ENCODE measurements around the gene NXPH1. TPM values are rescaled to one million over a fixed set of nuclear protein-coding genes. Genes with fewer than 3 reads are reported as not detected.

NXPH1 gene
- total RNA-seq, 1 donor from 2014 or later = not detected

- Histone ChIP-seq H3K4me3 (peak overlapping the region; percentile 41), H3F3A (ENCODE audit: low read depth) (peaks cover 11% of the 10 kb centered on the region), H3K9ac (no peak overlapping the region), H3K27me3 (peaks cover 100% of the 10 kb centered on the region), H3K9me3 (ENCODE audit: low read depth) (no peaks in the 10 kb centered on the region), H3K4me1 (peaks cover 26% of the 10 kb centered on the region), H2AFZ (replicated peaks) (no peak overlapping the region), H3K79me2 (ENCODE audit: low read depth) (no peaks in the 10 kb centered on the region), H3K36me3 (no peaks in the 10 kb centered on the region), H3K27ac (no peak overlapping the region), H4K20me1 (ENCODE audit: low read depth) (peaks cover 68% of the 10 kb centered on the region), H3K4me2 (peak overlapping the region; percentile 89)
- DNase-seq (ENCODE audit: low spot score) = peak; percentile 47
- Mint-ChIP-seq H3K4me1 (peaks cover 22% of the 10 kb centered on the region), H3K9me3 (peaks cover 7% of the 10 kb centered on the region), H3K27ac (no peak overlapping the region), H3K27me3 (ENCODE audit: insufficient read depth, low read depth) (peaks cover 79% of the 10 kb centered on the region), H3K36me3 (no peaks in the 10 kb centered on the region), H3K4me3 (peak overlapping the region; percentile 79)
- TF ChIP-seq EZH2phosphoT487 (IDR thresholded peaks at IDR 0.05) = no peak
- TF ChIP-seq CTCF (IDR thresholded peaks at IDR 0.05) = no peak
- TF ChIP-seq EZH2 (IDR thresholded peaks at IDR 0.05) = peak; percentile 96
Measured at GRCh38 chr7:8435095-8435494, 1.7 kb downstream of the NXPH1 start.

GRCh38 chr7:8435590-8436545 lies 2.5 kb downstream of the NXPH1 start:
- no peak for TF ChIP-seq CTCF (IDR thresholded peaks at IDR 0.05)
- peak; percentile 92 for TF ChIP-seq EZH2phosphoT487 (IDR thresholded peaks at IDR 0.05)
- TF ChIP-seq EZH2 (IDR thresholded peaks at IDR 0.05) = peak; percentile 96
- peak overlapping the region; percentile 89 for H3K4me2 ChIP-seq

GRCh38 chr7:8436965-8437364 lies 3.6 kb downstream of the NXPH1 start:
- Mint-ChIP-seq H3K4me1 (peaks cover 29% of the 10 kb centered on the region), H3K4me3 (no peak overlapping the region), H3K27ac (no peak overlapping the region), H3K36me3 (no peaks in the 10 kb centered on the region), H3K27me3 (ENCODE audit: insufficient read depth, low read depth) (peaks cover 90% of the 10 kb centered on the region), H3K9me3 (peaks cover 7% of the 10 kb centered on the region)
- Histone ChIP-seq H3K4me3 (no peak overlapping the region), H3K27me3 (peaks cover 100% of the 10 kb centered on the region), H3F3A (ENCODE audit: low read depth) (peaks cover 24% of the 10 kb centered on the region), H3K4me1 (peaks cover 39% of the 10 kb centered on the region), H2AFZ (replicated peaks) (no peak overlapping the region), H3K4me2 (no peak overlapping the region), H3K36me3 (no peaks in the 10 kb centered on the region), H4K20me1 (ENCODE audit: low read depth) (peaks cover 86% of the 10 kb centered on the region), H3K9ac (no peak overlapping the region), H3K9me3 (ENCODE audit: low read depth) (no peaks in the 10 kb centered on the region), H3K79me2 (ENCODE audit: low read depth) (no peaks in the 10 kb centered on the region), H3K27ac (no peak overlapping the region)
- TF ChIP-seq EZH2 (IDR thresholded peaks at IDR 0.05) = peak; percentile 16
- TF ChIP-seq CTCF (IDR thresholded peaks at IDR 0.05) = peak; percentile 98
- no peak for TF ChIP-seq EZH2phosphoT487 (IDR thresholded peaks at IDR 0.05)
- DNase-seq (ENCODE audit: low spot score) = peak; percentile 82

More at GRCh38 chr7:8435590-8436545, 2.5 kb downstream of the NXPH1 start:
- Mint-ChIP-seq H3K4me3 (peak overlapping the region; percentile 77), H3K27me3 (ENCODE audit: insufficient read depth, low read depth) (peaks cover 87% of the 10 kb centered on the region), H3K9me3 (peaks cover 7% of the 10 kb centered on the region), H3K36me3 (no peaks in the 10 kb centered on the region), H3K27ac (no peak overlapping the region), H3K4me1 (peaks cover 22% of the 10 kb centered on the region)
- H3K4me3 ChIP-seq = peak overlapping the region; percentile 41
- H3K9me3 ChIP-seq (ENCODE audit: low read depth) = no peaks in the 10 kb centered on the region
- H3K4me1 ChIP-seq = peaks cover 33% of the 10 kb centered on the region
- H2AFZ ChIP-seq (replicated peaks) = no peak overlapping the region
- H3K79me2 ChIP-seq (ENCODE audit: low read depth) = no peaks in the 10 kb centered on the region
- no peaks in the 10 kb centered on the region for H3K36me3 ChIP-seq
- H4K20me1 ChIP-seq (ENCODE audit: low read depth) = peaks cover 75% of the 10 kb centered on the region
- peak; percentile 34 for DNase-seq (ENCODE audit: low spot score)
- H3K27ac ChIP-seq = no peak overlapping the region
- H3K27me3 ChIP-seq = peaks cover 100% of the 10 kb centered on the region
- H3F3A ChIP-seq (ENCODE audit: low read depth) = peaks cover 13% of the 10 kb centered on the region
- H3K9ac ChIP-seq = no peak overlapping the region
